Occipital lobe (tissue), 2 donors: Measurements from ENCODE around the gene FAM151B. TPM values are rescaled to one million over a fixed set of nuclear protein-coding genes. Genes with fewer than 3 reads are reported as not detected.
"Not testable (repeated sequence)": the region's sequence is repeated elsewhere in the genome, so short reads cannot be mapped to it uniquely, and the experiment has no call there.

ENCODE experiments used
- DNase-seq: peaks from one replicate; lab custom pipeline; 2025; lab: John Stamatoyannopoulos, UW
- total RNA-seq: library from RNA; depleted of rRNA; stranded (reverse); fragments of >200 nt; gene quantifications from one replicate; pipeline ENCODE4 v1.2.3, GENCODE V29; 2014

Gene FAM151B
- total RNA-seq, 1 donor from 2014 or later = 39.8 TPM

DNA sequence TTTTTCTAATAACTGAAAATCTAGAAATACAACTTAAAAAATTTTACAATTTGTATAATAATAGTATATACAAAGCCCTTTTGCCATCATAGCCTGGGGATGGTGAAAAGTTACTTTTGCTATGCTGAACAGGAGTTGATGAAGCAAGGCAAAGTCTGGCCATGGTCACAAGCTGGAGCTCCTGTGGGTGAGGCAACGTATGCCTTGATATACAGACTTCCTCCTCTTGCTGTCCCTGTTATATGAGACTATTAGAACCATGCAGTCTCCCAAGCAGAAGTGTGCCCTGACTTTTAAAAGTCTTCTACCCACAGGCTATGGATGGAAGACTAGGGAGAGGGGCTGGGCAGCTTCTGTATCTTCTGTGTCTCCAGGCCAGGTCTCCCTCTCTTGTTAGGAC, 15.7 kb downstream of the FAM151B start:
- no peak for DNase-seq

- no peak for DNase-seq
Observed at GRCh38 chr5:80504833-80505232, 16.9 kb downstream of the FAM151B start.

GRCh38 chr5:80507663-80508062, 19.8 kb downstream of the FAM151B start:
- no peak for DNase-seq

GRCh38 chr5:80508844-80509243, 20.9 kb downstream of the FAM151B start:
- DNase-seq = no peak

DNA sequence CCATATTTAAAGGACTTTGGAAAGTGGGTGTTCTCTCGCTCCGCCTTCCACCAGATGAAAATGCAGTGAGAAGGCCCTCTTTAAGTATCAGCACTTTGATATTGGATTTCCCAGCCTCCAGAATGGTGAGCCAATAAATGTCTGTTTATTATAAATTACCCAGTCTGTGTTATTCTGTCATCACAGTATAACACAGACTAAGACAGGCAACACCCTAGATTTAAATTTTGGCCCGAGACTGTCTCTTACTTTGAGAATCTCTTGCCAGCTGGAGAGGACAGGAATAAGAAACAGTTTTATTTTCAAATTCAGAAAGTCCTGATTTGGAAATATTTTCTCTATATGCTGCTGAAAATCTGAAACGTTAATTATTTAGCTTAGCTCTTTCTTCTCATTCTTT, 21.5 kb downstream of the FAM151B start:
- DNase-seq = no peak

- no peak for DNase-seq
Observed at GRCh38 chr5:80516826-80517225, 28.9 kb downstream of the FAM151B start.

DNA sequence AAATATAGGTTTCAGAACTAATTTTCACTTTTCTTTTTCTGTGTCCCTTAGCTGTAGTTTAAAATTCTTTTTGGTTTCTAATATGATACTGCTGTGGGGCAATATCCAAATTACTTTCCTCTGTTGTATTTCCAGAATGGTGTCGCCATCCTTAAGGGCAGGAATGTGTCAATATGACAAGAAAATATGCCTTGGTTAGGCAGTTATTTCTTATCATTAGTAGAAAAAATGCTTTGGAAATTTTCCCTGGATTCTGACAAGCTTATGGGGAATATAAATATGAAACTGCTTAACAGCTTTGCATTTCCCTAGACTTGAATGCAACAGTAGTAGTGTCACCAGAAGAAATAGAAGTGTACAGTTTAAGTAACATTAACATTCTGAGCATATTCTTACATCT, 52.8 kb downstream of the FAM151B start:
- no peak for DNase-seq

GRCh38 chr5:80541392-80541791, 53.5 kb downstream of the FAM151B start:
- no peak for DNase-seq

DNA sequence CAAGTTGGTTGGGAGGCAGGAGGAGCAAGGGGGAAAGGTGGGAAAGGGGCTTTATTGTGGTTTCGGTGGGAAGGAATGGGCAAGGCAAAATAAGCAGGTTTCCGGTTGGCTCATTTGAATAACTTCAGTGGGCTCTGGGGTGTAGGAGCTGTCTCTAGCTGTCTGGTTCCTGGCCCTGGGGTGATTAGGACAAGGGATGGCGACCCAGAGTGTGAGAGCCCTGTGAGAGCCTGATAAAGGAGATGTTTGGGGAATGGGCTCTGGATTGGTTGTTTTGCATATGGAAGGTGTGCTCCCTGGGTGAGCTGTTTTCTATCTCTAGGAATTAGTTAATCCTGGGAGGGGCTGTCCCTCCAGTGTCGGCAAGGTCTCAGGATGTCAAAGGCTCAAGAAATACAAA, 66.7 kb downstream of the FAM151B start:
- no peak for DNase-seq

- DNase-seq = no peak
Observed at GRCh38 chr5:80555099-80555498, 67.2 kb downstream of the FAM151B start.

DNA sequence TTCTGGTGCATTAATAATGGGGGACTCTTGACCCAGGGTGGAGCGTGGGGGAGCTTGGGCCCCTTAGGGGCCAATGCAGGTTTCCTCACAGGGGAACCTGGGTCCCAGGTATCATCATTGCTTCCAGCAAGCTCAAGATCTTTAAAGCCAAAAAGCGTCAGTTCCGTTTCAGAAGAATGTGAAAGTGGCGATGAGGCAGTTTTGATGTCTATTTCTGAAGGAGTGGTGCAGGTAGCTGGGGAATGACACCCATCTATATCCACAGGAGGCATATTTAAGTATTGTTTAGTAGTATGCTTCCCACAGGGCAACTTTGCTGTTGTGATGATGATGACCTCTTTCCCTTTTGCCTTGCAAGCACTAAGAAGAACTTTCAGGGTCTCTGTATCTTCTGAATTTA, 71.3 kb downstream of the FAM151B start:
- no peak for DNase-seq

GRCh38 chr5:80565330-80565729, 77.4 kb downstream of the FAM151B start:
- no peak for DNase-seq

- DNase-seq = no peak
Observed at GRCh38 chr5:80566711-80567259, 78.9 kb downstream of the FAM151B start.

- no peak for DNase-seq
Observed at GRCh38 chr5:80568251-80568650, 80.4 kb downstream of the FAM151B start.

DNA sequence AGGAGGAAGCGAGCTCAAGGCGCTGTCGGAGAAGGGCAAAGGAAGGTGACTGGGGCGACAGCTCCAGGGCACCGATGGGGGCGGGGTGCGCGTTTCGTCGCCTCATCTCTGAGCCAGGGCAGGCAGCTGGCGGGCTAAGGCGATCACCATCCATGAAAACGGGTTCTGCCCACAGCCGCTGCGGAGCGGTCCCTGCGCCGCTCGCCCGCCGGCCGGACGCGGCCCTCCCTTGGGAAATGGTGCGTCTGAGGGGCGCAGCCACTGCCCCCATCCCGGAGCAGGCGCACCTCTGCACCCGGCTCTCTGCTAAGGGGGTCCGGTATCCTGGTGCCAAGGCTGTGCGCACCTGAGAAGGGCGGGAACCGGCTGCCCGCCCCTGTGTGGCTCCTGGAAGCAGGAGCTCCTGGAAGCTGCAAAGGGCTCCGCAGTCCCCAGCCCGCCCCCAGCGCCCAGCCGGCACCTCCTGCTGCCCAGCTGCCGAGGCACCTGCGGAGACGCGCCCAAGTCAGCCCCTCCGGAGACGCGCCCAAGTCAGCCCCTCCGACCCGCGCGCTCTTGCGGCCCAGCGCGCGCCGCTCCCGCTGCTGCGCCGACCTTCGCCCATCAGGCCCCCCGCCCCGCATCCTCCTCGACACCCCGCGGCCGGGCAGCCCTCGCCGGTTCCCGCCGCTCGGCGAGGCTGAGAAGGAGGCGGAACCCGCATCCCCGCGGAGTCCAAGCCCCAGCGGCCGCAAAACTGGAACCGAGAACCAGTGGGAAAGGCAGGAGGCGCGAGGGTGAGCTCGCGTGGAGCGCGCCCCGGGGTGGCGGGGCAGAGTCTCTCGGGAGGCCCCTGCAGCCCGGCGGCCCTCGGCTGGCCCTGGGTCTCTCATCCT, 81.4 kb downstream of the FAM151B start:
- DNase-seq = no peak

GRCh38 chr5:80569961-80570786, 82.3 kb downstream of the FAM151B start, which contains the start of gene ANKRD34B:
Gene ANKRD34B, minus strand, starts transcription at chr5:80570280. Its CDS starts 10,261 bp downstream, at chr5:80560019.
- DNase-seq = no peak

GRCh38 chr5:80573062-80573461, 85.2 kb downstream of the FAM151B start:
- no peak for DNase-seq

DNA sequence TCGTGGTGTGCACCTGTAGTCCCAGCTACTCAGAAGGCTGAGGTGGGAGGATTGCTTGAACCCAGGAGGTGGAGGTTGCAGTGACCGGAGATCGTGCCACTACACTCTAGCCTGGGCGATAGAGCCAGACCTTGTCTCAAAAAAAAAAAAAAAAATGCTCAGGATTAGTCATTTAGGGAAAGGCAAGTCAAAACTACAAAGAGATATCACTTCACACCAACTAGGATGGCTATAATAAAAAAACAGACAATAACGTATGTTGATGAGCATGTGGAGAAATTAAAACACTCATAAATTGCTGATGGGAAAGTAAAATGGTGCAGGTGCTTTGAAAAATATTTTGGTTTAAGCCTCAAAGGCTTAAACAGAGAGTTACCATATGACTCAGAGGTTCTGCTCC, 88.5 kb downstream of the FAM151B start:
- no peak for DNase-seq

DNA sequence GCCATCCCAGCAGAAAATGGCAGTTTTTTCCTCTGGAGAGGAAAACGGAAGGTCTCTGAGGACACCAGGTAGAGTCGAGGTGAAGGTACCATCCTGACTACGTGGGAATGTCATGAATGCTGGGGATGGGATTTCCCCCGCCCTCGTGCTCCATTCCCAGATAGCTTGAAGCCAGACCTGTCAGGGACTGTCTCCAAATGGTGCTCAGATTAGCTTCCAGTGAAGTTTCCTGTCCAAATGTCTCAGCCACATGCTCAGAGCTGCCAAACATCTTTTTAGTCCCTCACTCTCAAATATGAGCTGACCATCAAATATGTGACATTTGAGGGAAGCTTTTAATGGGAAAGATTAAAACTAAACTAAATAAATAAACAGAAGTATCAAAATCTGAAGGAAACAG, 89.8 kb downstream of the FAM151B start:
- DNase-seq = no peak

- no peak for DNase-seq
Observed at GRCh38 chr5:80579050-80579449, 91.2 kb downstream of the FAM151B start.

DNA sequence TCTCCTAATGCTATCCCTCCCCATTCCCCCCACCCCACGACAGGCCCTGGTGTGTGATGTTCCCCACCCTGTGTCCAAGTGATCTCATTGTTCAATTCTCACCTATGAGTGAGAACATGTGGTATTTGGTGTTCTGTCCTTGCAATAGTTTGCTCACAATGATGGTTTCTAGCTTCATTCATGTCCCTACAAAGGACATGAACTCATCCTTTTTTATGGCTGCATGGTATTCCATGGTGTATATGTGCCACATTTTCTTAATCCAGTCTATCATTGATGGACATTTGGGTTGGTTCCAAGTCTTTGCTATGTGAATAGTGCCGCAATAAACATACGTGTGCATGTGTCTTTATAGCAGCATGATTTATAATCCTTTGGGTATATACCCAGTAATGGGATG, 92.4 kb downstream of the FAM151B start:
- not testable (repeated sequence) for DNase-seq

- DNase-seq = no peak
Observed at GRCh38 chr5:80584770-80585169, 96.9 kb downstream of the FAM151B start.
